Ishikawa (cell line): ENCODE measurements around the gene CDH16.

Experiments
- CEBPB ChIP-seq: IDR thresholded peaks from 2 replicates; pipeline ENCODE4 v1.6.1; 2012
- EGR1 ChIP-seq: IDR thresholded peaks from 2 replicates; pipeline ENCODE4 v1.6.1; 2012
- EP300 ChIP-seq: IDR thresholded peaks from 2 replicates; pipeline ENCODE4 v1.6.1; 2012; ENCODE audit warnings: borderline replicate concordance
- MAX ChIP-seq: IDR thresholded peaks from 2 replicates; pipeline ENCODE4 v1.6.1; 2012
- RAD21 ChIP-seq: IDR thresholded peaks from 2 replicates; pipeline ENCODE4 v1.6.1; 2012; ENCODE audit warnings: low read depth
- REST ChIP-seq: IDR thresholded peaks from 2 replicates; pipeline ENCODE4 v1.6.1; 2012; ENCODE audit warnings: low read depth, mild to moderate bottlenecking
- TAF1 ChIP-seq: IDR thresholded peaks from 2 replicates; pipeline ENCODE4 v1.6.1; 2012; ENCODE audit warnings: low read depth, mild to moderate bottlenecking
- TCF12 ChIP-seq: IDR thresholded peaks from 2 replicates; pipeline ENCODE4 v1.6.1; 2012; ENCODE audit warnings: low read depth
- TEAD4 ChIP-seq: IDR thresholded peaks from 2 replicates; pipeline ENCODE4 v1.6.1; 2012
- USF1 ChIP-seq: IDR thresholded peaks from 2 replicates; pipeline ENCODE4 v1.6.1; 2012
- YY1 ChIP-seq: IDR thresholded peaks from 2 replicates; pipeline ENCODE4 v1.6.1; 2012; ENCODE audit warnings: low read depth
- ZBTB7A ChIP-seq: IDR thresholded peaks from 2 replicates; pipeline ENCODE4 v1.6.1; 2012; ENCODE audit warnings: low read depth

- TF ChIP-seq REST (no peak), EP300 (no peak), MAX (no peak), RAD21 (no peak), CEBPB (no peak), TAF1 (no peak), TCF12 (no peak), USF1 (no peak), TEAD4 (no peak), EGR1 (no peak), ZBTB7A (no peak), YY1 (no peak)
Measured at GRCh38 chr16:66936889-66937554, 18.3 kb upstream of the CDH16 start.
